ENCODE measurements around the gene HEXB.
A peak's percentile ranks its signal among the peaks of the same experiment; 100 is the strongest.

The HEXB gene

DNA sequence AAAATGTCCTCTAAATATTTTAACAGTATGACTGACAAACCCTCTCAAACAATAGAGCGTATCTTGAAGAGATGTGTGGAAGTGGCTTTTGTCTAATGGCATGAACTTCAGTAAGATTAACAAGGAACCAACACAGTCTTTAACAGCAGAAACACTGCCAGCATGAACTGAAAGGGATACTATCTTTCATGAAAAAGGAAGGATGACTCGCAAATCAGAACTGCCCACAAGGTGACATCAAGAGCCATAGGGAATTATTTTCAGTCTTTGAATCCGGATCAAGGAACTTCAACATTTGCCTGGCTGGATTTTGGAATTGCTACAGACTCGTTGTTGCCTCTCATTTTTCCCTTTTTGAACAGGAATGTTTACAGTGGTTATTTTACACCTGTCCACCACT is 5.1 kb upstream of the HEXB start:
- Histone ChIP-seq H3K9me3 (ENCODE audit: control insufficient read depth, insufficient read depth, low read depth, low read length) (no peaks in the 10 kb centered on the region), H3K27ac (ENCODE audit: extremely low read depth, low read depth, low read length) (no peak overlapping the region), H3K4me1 (ENCODE audit: control insufficient read depth, insufficient read depth, low read length) (no peaks in the 10 kb centered on the region), H3K4me3 (ENCODE audit: low read depth, low read length) (no peak overlapping the region), H3K36me3 (ENCODE audit: control insufficient read depth in 2 of 2, insufficient read depth in 1 of 2, low read length in 2 of 2) (no peaks in the 10 kb centered on the region)
- POLR2A ChIA-PET, result no interaction called here
- CTCF ChIA-PET, result interaction anchor here (0.7 kb wide), 1 partner anchor 43 kb away, joined by 4 read pairs; no protein-coding TSS in a partner anchor
- TF ChIP-seq ZNF423 (tag by site-specific recombination; IDR thresholded peaks at IDR 0.05), result no peak

DNA sequence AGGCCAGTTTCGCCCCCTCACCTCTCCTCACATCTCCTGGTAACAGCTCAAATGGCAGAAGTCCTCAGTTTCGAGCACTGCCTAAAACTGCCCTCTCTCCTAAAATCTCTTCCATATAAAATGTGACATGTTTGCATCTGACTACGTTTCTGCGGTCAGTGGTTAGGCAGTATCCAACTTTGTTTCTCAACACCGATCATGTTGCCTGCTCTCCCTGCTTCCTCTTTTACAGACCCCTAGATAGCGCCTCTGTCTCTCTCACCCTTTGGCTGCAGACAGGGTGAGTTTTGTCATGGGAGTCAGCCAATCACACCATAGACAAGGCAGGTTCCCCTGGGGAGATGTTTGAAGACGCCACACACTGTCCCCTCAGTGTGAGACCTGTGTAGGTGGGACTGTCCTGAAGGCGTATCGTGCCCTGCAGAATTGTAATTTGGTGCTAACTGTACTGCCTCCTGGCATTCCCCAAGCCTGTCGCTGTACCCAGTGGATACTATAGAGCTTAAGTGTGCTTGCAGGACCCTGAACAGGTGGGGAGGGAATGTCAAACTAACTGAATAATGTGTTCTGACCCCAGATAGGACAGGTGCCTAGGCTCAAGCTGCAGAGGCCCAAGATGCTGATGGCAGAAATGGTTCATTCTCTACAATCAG is 1.1 kb downstream of the HEXB start:
- H3K36me3 ChIP-seq (ENCODE audit: control insufficient read depth in 2 of 2, insufficient read depth in 1 of 2, low read length in 2 of 2), result peaks cover 17 to 26% of the 10 kb centered on the region in 2 experiments
- CTCF ChIA-PET, result interaction anchor here (0.5 to 1.5 kb wide), 3 partner anchors 13 to 1127 kb away, joined by 3 to 6 read pairs (median 3); no protein-coding TSS in a partner anchor
- no peaks in the 10 kb centered on the region for H3K4me1 ChIP-seq (ENCODE audit: control insufficient read depth, insufficient read depth, low read length)
- POLR2A ChIA-PET, result interaction anchor here (1.0 kb wide), 1 partner anchor 46 kb away, joined by 5 read pairs; the partner anchor contains the start of gene ENC1
- TF ChIP-seq SCRT2 (tag by site-specific recombination; IDR thresholded peaks at IDR 0.05) (peak; percentile 75), ZNF114 (tag by site-specific recombination; IDR thresholded peaks at IDR 0.05) (no peak)
- no peak overlapping the region; the same call in 1 of the 2 replicates for H3K27ac ChIP-seq (ENCODE audit: extremely low read depth, low read depth, low read length)
- peak overlapping the region; percentile 82 for H3K4me3 ChIP-seq (ENCODE audit: low read depth, low read length)
- no peaks in the 10 kb centered on the region for H3K9me3 ChIP-seq (ENCODE audit: control insufficient read depth, insufficient read depth, low read depth, low read length)

DNA sequence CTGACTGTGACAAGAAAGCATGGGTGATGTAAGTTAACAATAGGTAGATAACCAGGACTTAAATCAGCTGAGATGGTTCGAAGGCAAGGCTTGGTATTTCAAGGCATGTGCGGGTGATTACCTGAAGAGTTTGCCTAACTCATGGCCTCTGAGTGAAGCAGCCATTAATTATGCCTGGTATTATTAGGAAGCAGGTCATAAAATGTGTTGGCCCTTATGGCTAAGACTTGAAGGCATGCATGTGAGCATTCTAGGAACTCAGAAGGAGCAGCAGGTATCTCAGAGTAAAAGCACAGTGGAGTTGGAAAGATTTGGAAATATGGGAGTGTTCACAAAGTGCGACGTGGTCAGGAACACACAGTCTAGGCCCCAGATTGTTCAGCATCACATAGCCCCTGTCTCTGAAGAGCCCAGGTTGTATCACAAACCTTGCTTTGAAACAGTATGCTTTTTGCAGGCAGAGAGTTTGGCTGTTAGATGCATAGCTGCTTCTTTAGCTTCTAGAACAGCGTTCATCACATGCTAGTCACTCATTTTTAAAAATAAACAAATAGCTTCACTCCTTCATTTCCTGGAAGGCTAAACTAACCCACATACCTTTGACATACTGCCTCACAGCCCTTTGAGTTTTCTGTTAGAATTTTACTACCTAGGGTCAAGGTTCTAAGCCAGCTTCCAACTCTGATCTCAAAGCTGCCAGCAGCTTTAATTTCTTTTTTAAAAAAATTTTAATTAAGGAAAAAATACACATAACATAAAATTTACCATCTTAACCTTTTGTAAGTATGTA is 2.1 kb downstream of the HEXB start:
- no peak overlapping the region for H3K4me3 ChIP-seq (ENCODE audit: low read depth, low read length)
- H3K27ac ChIP-seq (ENCODE audit: extremely low read depth, low read depth, low read length), result no peak overlapping the region
- TF ChIP-seq ZNF23 (tag by site-specific recombination; IDR thresholded peaks at IDR 0.05; ENCODE audit: borderline replicate concordance) (no peak), RBAK (tag by site-specific recombination; IDR thresholded peaks at IDR 0.05) (no peak), ZBTB17 (tag by site-specific recombination; IDR thresholded peaks at IDR 0.05) (peak; percentile 90), ZNF776 (tag by site-specific recombination; IDR thresholded peaks at IDR 0.05; ENCODE audit: borderline replicate concordance) (no peak), ZNF560 (tag by site-specific recombination; IDR thresholded peaks at IDR 0.05; ENCODE audit: borderline replicate concordance) (no peak), ZNF140 (tag by site-specific recombination; IDR thresholded peaks at IDR 0.05) (no peak), ZNF354C (tag by site-specific recombination; IDR thresholded peaks at IDR 0.05; ENCODE audit: borderline replicate concordance, low read depth) (no peak), ZNF112 (tag by site-specific recombination; IDR thresholded peaks at IDR 0.05) (no peak), ZNF174 (tag by site-specific recombination; IDR thresholded peaks at IDR 0.05) (no peak), ZNF19 (tag by site-specific recombination; IDR thresholded peaks at IDR 0.05; ENCODE audit: low read depth) (no peak), ZNF404 (tag by site-specific recombination; IDR thresholded peaks at IDR 0.05) (no peak)
- TF ChIP-seq, protein P1, sequence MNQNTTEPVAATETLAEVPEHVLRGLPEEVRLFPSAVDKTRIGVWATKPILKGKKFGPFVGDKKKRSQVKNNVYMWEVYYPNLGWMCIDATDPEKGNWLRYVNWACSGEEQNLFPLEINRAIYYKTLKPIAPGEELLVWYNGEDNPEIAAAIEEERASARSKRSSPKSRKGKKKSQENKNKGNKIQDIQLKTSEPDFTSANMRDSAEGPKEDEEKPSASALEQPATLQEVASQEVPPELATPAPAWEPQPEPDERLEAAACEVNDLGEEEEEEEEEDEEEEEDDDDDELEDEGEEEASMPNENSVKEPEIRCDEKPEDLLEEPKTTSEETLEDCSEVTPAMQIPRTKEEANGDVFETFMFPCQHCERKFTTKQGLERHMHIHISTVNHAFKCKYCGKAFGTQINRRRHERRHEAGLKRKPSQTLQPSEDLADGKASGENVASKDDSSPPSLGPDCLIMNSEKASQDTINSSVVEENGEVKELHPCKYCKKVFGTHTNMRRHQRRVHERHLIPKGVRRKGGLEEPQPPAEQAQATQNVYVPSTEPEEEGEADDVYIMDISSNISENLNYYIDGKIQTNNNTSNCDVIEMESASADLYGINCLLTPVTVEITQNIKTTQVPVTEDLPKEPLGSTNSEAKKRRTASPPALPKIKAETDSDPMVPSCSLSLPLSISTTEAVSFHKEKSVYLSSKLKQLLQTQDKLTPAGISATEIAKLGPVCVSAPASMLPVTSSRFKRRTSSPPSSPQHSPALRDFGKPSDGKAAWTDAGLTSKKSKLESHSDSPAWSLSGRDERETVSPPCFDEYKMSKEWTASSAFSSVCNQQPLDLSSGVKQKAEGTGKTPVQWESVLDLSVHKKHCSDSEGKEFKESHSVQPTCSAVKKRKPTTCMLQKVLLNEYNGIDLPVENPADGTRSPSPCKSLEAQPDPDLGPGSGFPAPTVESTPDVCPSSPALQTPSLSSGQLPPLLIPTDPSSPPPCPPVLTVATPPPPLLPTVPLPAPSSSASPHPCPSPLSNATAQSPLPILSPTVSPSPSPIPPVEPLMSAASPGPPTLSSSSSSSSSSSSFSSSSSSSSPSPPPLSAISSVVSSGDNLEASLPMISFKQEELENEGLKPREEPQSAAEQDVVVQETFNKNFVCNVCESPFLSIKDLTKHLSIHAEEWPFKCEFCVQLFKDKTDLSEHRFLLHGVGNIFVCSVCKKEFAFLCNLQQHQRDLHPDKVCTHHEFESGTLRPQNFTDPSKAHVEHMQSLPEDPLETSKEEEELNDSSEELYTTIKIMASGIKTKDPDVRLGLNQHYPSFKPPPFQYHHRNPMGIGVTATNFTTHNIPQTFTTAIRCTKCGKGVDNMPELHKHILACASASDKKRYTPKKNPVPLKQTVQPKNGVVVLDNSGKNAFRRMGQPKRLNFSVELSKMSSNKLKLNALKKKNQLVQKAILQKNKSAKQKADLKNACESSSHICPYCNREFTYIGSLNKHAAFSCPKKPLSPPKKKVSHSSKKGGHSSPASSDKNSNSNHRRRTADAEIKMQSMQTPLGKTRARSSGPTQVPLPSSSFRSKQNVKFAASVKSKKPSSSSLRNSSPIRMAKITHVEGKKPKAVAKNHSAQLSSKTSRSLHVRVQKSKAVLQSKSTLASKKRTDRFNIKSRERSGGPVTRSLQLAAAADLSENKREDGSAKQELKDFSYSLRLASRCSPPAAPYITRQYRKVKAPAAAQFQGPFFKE (tag by site-specific recombination; IDR thresholded peaks at IDR 0.05; ENCODE audit: borderline replicate concordance), result no peak
- TF ChIP-seq, protein P2, sequence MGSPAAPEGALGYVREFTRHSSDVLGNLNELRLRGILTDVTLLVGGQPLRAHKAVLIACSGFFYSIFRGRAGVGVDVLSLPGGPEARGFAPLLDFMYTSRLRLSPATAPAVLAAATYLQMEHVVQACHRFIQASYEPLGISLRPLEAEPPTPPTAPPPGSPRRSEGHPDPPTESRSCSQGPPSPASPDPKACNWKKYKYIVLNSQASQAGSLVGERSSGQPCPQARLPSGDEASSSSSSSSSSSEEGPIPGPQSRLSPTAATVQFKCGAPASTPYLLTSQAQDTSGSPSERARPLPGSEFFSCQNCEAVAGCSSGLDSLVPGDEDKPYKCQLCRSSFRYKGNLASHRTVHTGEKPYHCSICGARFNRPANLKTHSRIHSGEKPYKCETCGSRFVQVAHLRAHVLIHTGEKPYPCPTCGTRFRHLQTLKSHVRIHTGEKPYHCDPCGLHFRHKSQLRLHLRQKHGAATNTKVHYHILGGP (tag by site-specific recombination; IDR thresholded peaks at IDR 0.05), result peak; percentile 68; the same call in 1 of the 2 replicates
- TF ChIP-seq, protein P3, sequence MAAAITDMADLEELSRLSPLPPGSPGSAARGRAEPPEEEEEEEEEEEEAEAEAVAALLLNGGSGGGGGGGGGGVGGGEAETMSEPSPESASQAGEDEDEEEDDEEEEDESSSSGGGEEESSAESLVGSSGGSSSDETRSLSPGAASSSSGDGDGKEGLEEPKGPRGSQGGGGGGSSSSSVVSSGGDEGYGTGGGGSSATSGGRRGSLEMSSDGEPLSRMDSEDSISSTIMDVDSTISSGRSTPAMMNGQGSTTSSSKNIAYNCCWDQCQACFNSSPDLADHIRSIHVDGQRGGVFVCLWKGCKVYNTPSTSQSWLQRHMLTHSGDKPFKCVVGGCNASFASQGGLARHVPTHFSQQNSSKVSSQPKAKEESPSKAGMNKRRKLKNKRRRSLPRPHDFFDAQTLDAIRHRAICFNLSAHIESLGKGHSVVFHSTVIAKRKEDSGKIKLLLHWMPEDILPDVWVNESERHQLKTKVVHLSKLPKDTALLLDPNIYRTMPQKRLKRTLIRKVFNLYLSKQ (tag by site-specific recombination; IDR thresholded peaks at IDR 0.05; ENCODE audit: borderline replicate concordance), result no peak
- TF ChIP-seq, protein P4, sequence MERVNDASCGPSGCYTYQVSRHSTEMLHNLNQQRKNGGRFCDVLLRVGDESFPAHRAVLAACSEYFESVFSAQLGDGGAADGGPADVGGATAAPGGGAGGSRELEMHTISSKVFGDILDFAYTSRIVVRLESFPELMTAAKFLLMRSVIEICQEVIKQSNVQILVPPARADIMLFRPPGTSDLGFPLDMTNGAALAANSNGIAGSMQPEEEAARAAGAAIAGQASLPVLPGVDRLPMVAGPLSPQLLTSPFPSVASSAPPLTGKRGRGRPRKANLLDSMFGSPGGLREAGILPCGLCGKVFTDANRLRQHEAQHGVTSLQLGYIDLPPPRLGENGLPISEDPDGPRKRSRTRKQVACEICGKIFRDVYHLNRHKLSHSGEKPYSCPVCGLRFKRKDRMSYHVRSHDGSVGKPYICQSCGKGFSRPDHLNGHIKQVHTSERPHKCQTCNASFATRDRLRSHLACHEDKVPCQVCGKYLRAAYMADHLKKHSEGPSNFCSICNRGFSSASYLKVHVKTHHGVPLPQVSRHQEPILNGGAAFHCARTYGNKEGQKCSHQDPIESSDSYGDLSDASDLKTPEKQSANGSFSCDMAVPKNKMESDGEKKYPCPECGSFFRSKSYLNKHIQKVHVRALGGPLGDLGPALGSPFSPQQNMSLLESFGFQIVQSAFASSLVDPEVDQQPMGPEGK (tag by site-specific recombination; IDR thresholded peaks at IDR 0.05), result no peak
- H3K36me3 ChIP-seq (ENCODE audit: control insufficient read depth in 2 of 2, insufficient read depth in 1 of 2, low read length in 2 of 2), result peaks cover 27 to 35% of the 10 kb centered on the region in 2 experiments
- H3K9me3 ChIP-seq (ENCODE audit: control insufficient read depth, insufficient read depth, low read depth, low read length), result no peaks in the 10 kb centered on the region
- H3K4me1 ChIP-seq (ENCODE audit: control insufficient read depth, insufficient read depth, low read length), result no peaks in the 10 kb centered on the region
- POLR2A ChIA-PET, result no interaction called here
- CTCF ChIA-PET, result interaction anchor here (1.5 kb wide), 1 partner anchor 14 kb away, joined by 6 read pairs; no protein-coding TSS in a partner anchor
